Effector memory CD4-positive, alpha-beta T cell (primary cell): ENCODE measurements around the gene CELA3A.
"Not testable (repeated sequence)": the region's sequence is repeated elsewhere in the genome, so short reads cannot be mapped to it uniquely, and the experiment has no call there.

ENCODE experiments used
- DNase-seq, 3 donors: peaks; one replicate each; pipeline ENCODE4 v3.0.0-alpha.2; 2020
- H3K27ac ChIP-seq: 2 replicates; pipeline ENCODE4 v1.7.0; 2013; ENCODE audit warnings: mild to moderate bottlenecking, low read length, moderate library complexity; ENCODE audit not compliant: insufficient read depth, poor library complexity, severe bottlenecking
- H3K27me3 ChIP-seq: replicated peaks from 2 replicates; pipeline ENCODE4 v1.7.0; 2013; ENCODE audit warnings: mild to moderate bottlenecking, low read length; ENCODE audit not compliant: insufficient read depth, control insufficient read depth, poor library complexity, severe bottlenecking
- H3K36me3 ChIP-seq: 2 replicates; pipeline ENCODE4 v1.7.0; 2013; ENCODE audit warnings: mild to moderate bottlenecking, low read length, moderate library complexity; ENCODE audit not compliant: control insufficient read depth, insufficient read depth
- H3K4me1 ChIP-seq: 2 replicates; pipeline ENCODE4 v1.7.0; 2013; ENCODE audit warnings: low read length, mild to moderate bottlenecking; ENCODE audit not compliant: control insufficient read depth, insufficient read depth, poor library complexity, severe bottlenecking
- H3K4me3 ChIP-seq: 2 replicates; pipeline ENCODE4 v1.7.0; 2013; ENCODE audit warnings: low read length, low read depth, mild to moderate bottlenecking; ENCODE audit not compliant: insufficient read depth, poor library complexity, severe bottlenecking
- H3K9me3 ChIP-seq: 2 replicates; pipeline ENCODE4 v1.7.0; 2013; ENCODE audit warnings: mild to moderate bottlenecking, low read length, moderate library complexity; ENCODE audit not compliant: control insufficient read depth

The CELA3A gene

GRCh38 chr1:21998624-21999294, 2.7 kb upstream of the CELA3A start:
- not testable (repeated sequence) for DNase-seq, H3K9me3 ChIP-seq, H3K4me1 ChIP-seq, H3K36me3 ChIP-seq, H3K27ac ChIP-seq, H3K4me3 ChIP-seq, H3K27me3 ChIP-seq

DNA sequence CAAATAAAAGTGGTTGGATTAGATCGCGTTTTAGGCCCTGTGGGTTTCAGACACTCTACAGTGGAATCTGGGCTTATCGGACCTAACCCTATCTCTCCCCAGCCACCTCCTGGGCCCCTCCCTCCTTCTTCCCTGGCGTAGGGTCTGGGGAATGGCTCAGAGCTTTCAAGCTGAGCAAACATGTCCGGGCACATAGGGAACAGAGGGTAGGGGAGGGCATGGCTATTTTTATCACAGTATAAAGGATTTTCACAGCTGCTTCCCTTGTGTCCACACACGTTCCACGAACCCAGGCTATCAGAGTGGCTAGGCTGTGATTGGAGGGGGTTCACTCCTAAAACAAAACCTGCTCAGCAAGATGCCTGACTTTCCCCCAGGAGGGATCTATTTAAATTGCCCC, 1.8 kb upstream of the CELA3A start:
- H3K4me1 ChIP-seq, DNase-seq, H3K27me3 ChIP-seq, H3K4me3 ChIP-seq, H3K36me3 ChIP-seq, H3K27ac ChIP-seq, H3K9me3 ChIP-seq: not testable (repeated sequence)

DNA sequence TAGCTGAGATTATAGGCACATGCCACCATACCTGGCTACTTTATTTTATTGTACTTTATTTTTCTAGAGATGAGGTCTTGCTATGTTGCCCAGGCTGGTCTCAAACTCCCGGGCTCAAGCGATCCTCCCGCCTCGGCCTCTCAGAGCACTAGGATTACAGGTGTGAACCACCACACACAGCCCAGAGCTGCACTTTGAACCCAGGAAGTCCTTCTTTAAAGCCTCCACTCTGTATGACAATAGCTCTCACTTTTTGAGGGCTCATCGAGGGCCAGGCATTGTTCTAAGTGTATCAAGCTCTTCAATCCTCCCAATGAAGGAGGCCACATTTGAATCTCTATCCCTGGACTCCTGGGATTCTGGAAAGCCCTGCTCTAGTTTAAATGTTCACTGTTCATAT, 1.0 kb downstream of the CELA3A start:
- H3K36me3 ChIP-seq, DNase-seq, H3K27me3 ChIP-seq, H3K27ac ChIP-seq, H3K9me3 ChIP-seq, H3K4me1 ChIP-seq, H3K4me3 ChIP-seq: not testable (repeated sequence)

GRCh38 chr1:22002875-22003274, 1.4 kb downstream of the CELA3A start:
- H3K4me1 ChIP-seq, H3K27ac ChIP-seq, H3K27me3 ChIP-seq, H3K36me3 ChIP-seq, H3K9me3 ChIP-seq, DNase-seq, H3K4me3 ChIP-seq: not testable (repeated sequence)

GRCh38 chr1:22003959-22004358, 2.5 kb downstream of the CELA3A start:
- H3K4me3 ChIP-seq, H3K9me3 ChIP-seq, DNase-seq, H3K4me1 ChIP-seq, H3K27ac ChIP-seq, H3K27me3 ChIP-seq, H3K36me3 ChIP-seq: not testable (repeated sequence)

DNA sequence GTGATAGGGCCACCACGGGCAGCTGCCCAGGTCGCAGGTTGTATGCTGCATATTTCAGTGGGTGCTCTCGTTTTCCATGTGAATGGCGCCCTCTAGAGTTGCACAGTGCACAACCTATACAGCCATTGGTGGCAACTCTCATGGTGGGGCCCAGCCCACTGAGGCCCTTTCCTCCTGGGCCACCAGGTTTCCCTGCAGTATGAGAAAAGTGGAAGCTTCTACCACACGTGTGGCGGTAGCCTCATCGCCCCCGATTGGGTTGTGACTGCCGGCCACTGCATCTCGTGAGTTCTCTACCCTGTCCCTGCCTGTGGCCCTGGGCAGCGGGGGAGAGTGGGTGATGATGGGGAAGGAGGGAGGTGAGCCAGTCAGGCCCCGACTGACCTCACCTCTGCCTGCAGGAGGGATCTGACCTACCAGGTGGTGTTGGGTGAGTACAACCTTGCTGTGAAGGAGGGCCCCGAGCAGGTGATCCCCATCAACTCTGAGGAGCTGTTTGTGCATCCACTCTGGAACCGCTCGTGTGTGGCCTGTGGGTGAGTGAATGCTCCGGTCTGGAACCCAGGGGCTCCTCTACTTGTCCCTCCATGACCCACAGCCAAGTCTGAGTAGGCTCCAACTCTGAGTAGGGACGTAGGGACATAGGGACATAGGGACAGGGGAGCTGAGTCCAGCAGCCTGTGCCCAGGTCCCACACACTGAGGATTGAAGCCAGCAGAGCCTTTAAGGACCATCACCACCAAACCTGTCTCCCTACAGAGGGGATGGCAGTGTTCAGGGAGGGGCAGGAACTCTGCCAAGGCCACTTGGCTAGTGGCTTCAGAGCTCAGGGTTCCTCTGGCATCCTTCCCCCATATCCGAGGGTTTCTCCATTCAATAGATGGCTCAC, 4.0 kb downstream of the CELA3A start:
- not testable (repeated sequence) for H3K4me1 ChIP-seq, H3K9me3 ChIP-seq, H3K4me3 ChIP-seq, DNase-seq, H3K36me3 ChIP-seq, H3K27ac ChIP-seq, H3K27me3 ChIP-seq

DNA sequence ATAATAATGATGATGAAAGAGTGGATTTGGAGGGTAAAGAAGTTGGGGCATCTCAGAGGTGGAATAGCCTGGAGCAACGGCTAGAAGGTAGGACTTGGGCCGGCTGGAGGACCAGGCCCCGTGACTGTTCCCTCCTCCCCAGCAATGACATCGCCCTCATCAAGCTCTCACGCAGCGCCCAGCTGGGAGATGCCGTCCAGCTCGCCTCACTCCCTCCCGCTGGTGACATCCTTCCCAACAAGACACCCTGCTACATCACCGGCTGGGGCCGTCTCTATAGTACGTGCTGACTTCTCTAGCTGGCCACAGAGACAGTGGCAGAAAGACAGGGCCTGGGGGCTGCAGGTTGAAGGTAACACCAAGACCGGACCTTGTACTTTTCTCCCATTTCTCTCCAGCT, 5.3 kb downstream of the CELA3A start:
- not testable (repeated sequence) for DNase-seq, H3K9me3 ChIP-seq, H3K4me1 ChIP-seq, H3K27me3 ChIP-seq, H3K4me3 ChIP-seq, H3K27ac ChIP-seq, H3K36me3 ChIP-seq

- H3K4me1 ChIP-seq, H3K27me3 ChIP-seq, H3K27ac ChIP-seq, H3K4me3 ChIP-seq, H3K36me3 ChIP-seq, DNase-seq, H3K9me3 ChIP-seq: not testable (repeated sequence)
Observed at GRCh38 chr1:22007262-22007661, 5.8 kb downstream of the CELA3A start.

DNA sequence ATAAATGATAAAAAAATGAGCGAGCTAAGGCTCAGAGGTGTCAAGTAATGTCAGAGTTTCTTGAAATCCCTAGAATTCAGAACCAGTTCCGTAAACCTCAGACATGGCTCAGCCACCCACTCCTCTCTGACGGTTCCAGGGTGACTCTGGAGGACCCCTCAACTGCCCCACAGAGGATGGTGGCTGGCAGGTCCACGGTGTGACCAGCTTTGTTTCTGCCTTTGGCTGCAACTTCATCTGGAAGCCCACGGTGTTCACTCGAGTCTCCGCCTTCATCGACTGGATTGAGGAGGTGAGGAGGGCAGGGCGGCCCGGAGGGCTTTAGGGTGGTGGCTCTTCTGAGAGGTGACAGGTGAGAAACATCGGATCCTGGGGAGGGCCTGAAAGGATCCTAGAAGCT, 8.1 kb downstream of the CELA3A start:
- not testable (repeated sequence) for H3K4me3 ChIP-seq, H3K36me3 ChIP-seq

GRCh38 chr1:22012752-22013151, 11.3 kb downstream of the CELA3A start:
- not testable (repeated sequence) for H3K4me1 ChIP-seq, H3K27ac ChIP-seq, H3K9me3 ChIP-seq, H3K27me3 ChIP-seq, H3K4me3 ChIP-seq, H3K36me3 ChIP-seq, DNase-seq

More for the DNA sequence above, 8.1 kb downstream of the CELA3A start:
- not testable (repeated sequence) for H3K27ac ChIP-seq, DNase-seq, H3K27me3 ChIP-seq, H3K4me1 ChIP-seq, H3K9me3 ChIP-seq
